Neural crest cell (in vitro differentiated cells): ENCODE measurements around the gene BCL2L1. TPM values are rescaled to one million over a fixed set of nuclear protein-coding genes. Genes with fewer than 3 reads are reported as not detected.

Source experiments
- DNase-seq: peaks from one replicate; pipeline ENCODE4 v3.0.0; 2021; ENCODE audit warnings: low read depth, mixed read lengths, low spot score
- H3K27ac Mint-ChIP-seq: one replicate; pipeline ENCODE4 v1.8.0; 2021; ENCODE audit warnings: mild to moderate bottlenecking, mixed read lengths; ENCODE audit not compliant: unreplicated experiment
- H3K27me3 Mint-ChIP-seq: 2 replicates; pipeline ENCODE4 v1.8.0; 2021; ENCODE audit warnings: low read depth, mild to moderate bottlenecking, mixed read lengths
- H3K36me3 Mint-ChIP-seq: 2 replicates; pipeline ENCODE4 v1.8.0; 2021; ENCODE audit warnings: low read depth, mild to moderate bottlenecking, mixed read lengths
- H3K4me1 Mint-ChIP-seq: 2 replicates; pipeline ENCODE4 v1.8.0; 2021; ENCODE audit warnings: mixed read lengths
- H3K4me3 Mint-ChIP-seq: one replicate; pipeline ENCODE4 v1.8.0; 2021; ENCODE audit warnings: mild to moderate bottlenecking, mixed read lengths
- H3K9me3 Mint-ChIP-seq: 2 replicates; pipeline ENCODE4 v1.8.0; 2021; ENCODE audit warnings: mixed read lengths
- CTCF ChIP-seq: fragments of 200-600 bp; sonication (generic); conservative IDR thresholded peaks from 2 replicates; pipeline ENCODE4 v1.5.0; 2021; ENCODE audit warnings: antibody characterized with exemption, mild to moderate bottlenecking
- total RNA-seq: library from RNA; stranded (reverse); gene quantifications from 2 replicates; pipeline ENCODE4 v1.2.1, GENCODE V29; 2021

The BCL2L1 gene
- total RNA-seq, 1 donor from 2014 or later, result 74.3 TPM

GRCh38 chr20:31740208-31740607 is 17.5 kb upstream of the BCL2L1 start:
- H3K27ac Mint-ChIP-seq, result no peak overlapping the region
- peaks cover 4% of the 10 kb centered on the region for H3K4me1 Mint-ChIP-seq
- H3K27me3 Mint-ChIP-seq, result no peaks in the 10 kb centered on the region
- peaks cover 2% of the 10 kb centered on the region for H3K36me3 Mint-ChIP-seq
- TF ChIP-seq CTCF, result no peak
- no peak overlapping the region for H3K4me3 Mint-ChIP-seq
- H3K9me3 Mint-ChIP-seq, result no peaks in the 10 kb centered on the region
- no peak for DNase-seq

GRCh38 chr20:31739550-31739977 is 16.9 kb upstream of the BCL2L1 start:
- DNase-seq, result no peak
- no peaks in the 10 kb centered on the region for H3K27me3 Mint-ChIP-seq
- no peak overlapping the region for H3K4me3 Mint-ChIP-seq
- peaks cover 2% of the 10 kb centered on the region for H3K36me3 Mint-ChIP-seq
- peaks cover 4% of the 10 kb centered on the region for H3K4me1 Mint-ChIP-seq
- no peak overlapping the region for H3K27ac Mint-ChIP-seq
- no peaks in the 10 kb centered on the region for H3K9me3 Mint-ChIP-seq
- peak; percentile 0 for TF ChIP-seq CTCF

GRCh38 chr20:31738729-31739549 is 16.3 kb upstream of the BCL2L1 start, which contains the start of gene TPX2:
TSS of gene TPX2 (plus strand) at chr20:31739290. CDS start at chr20:31757477, 18,187 bp downstream.
- H3K4me3 Mint-ChIP-seq, result no peak within 1 kb of the TSS
- TF ChIP-seq CTCF, result peak; percentile 47
- peak; percentile 94 for DNase-seq
- H3K27me3 Mint-ChIP-seq, result no peaks in the 10 kb centered on the region
- no peaks in the 10 kb centered on the region for H3K9me3 Mint-ChIP-seq
- peaks cover 4% of the 10 kb centered on the region for H3K4me1 Mint-ChIP-seq
- H3K36me3 Mint-ChIP-seq, result no peaks in the 10 kb centered on the region
- no peak within 1 kb of the TSS for H3K27ac Mint-ChIP-seq

- no peaks in the 10 kb centered on the region for H3K27me3 Mint-ChIP-seq
- H3K4me3 Mint-ChIP-seq, result no peak overlapping the region
- no peak for TF ChIP-seq CTCF
- H3K4me1 Mint-ChIP-seq, result peaks cover 7% of the 10 kb centered on the region
- DNase-seq, result no peak
- no peaks in the 10 kb centered on the region for H3K36me3 Mint-ChIP-seq
- no peak overlapping the region for H3K27ac Mint-ChIP-seq
- no peaks in the 10 kb centered on the region for H3K9me3 Mint-ChIP-seq
Observed at GRCh38 chr20:31731321-31731717, 8.7 kb upstream of the BCL2L1 start.

- peak; percentile 100 for DNase-seq
- H3K27ac Mint-ChIP-seq, result peak overlapping the region; percentile 99
- TF ChIP-seq CTCF, result peak; percentile 100
- no peaks in the 10 kb centered on the region for H3K27me3 Mint-ChIP-seq
- H3K4me3 Mint-ChIP-seq, result peak overlapping the region; percentile 97
- H3K9me3 Mint-ChIP-seq, result no peaks in the 10 kb centered on the region
- H3K4me1 Mint-ChIP-seq, result peaks cover 49% of the 10 kb centered on the region
- peaks cover 21% of the 10 kb centered on the region for H3K36me3 Mint-ChIP-seq
Observed at GRCh38 chr20:31723319-31724078, 831 bp upstream of the BCL2L1 start.
